Measurements from ENCODE around the gene OBSCN.

OBSCN gene

DNA sequence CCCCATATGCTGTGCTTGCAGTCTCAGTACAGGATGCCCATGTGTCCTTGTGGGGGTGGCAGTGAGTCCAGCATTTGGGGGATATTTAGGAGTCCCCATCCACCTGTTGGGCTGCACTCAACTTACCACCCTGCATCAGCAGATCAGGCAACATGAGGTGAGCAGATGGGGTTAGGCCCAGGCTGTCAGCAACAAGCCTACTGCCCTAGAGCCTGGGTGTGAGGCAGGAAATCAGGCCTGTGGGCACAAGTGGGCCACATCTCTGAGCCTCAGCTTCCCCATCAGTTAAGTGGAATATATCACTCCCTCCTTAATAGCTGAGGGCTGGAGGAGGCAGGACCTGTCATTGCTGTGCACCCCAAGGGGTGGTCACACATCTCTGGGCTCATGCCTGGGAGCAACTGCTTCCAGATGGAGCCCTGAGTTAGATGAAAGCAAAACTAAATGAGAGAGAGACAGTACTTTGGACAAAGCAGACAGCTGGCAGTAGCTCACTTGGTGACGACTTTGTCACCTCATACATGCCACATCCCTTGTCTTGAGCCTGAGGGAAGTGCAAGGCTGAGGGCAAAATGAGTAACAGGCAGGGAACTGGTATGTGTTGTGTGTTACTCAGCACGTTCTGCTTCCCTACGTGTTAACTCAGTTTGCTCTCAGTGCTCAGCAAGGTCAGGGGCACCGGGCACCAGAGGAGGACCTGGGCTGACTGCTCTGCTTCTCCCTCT, 150.4 kb downstream of the OBSCN start:
- DNase-seq (ENCODE audit: extremely low read depth, low read depth), result no peak
- TF ChIP-seq CTCF (IDR thresholded peaks at IDR 0.05; ENCODE audit: low read depth, low read length), result no peak

GRCh38 chr1:228358764-228359612, 151.1 kb downstream of the OBSCN start:
- TF ChIP-seq CTCF (IDR thresholded peaks at IDR 0.05; ENCODE audit: low read depth, low read length), result no peak
- no peak for DNase-seq (ENCODE audit: extremely low read depth, low read depth)

- no peak for DNase-seq (ENCODE audit: extremely low read depth, low read depth)
- no peak for TF ChIP-seq CTCF (IDR thresholded peaks at IDR 0.05; ENCODE audit: low read depth, low read length)
Measured at GRCh38 chr1:228359613-228360532, 152.0 kb downstream of the OBSCN start.

GRCh38 chr1:228360533-228361313, 152.9 kb downstream of the OBSCN start:
- no peak for TF ChIP-seq CTCF (IDR thresholded peaks at IDR 0.05; ENCODE audit: low read depth, low read length)

GRCh38 chr1:228361314-228362140, 153.7 kb downstream of the OBSCN start:
- TF ChIP-seq CTCF (IDR thresholded peaks at IDR 0.05; ENCODE audit: low read depth, low read length), result no peak
- DNase-seq (ENCODE audit: extremely low read depth, low read depth), result no peak

More at GRCh38 chr1:228360533-228361313, 152.9 kb downstream of the OBSCN start:
- no peak for DNase-seq (ENCODE audit: extremely low read depth, low read depth)
